HPDE6-E6E7 (cell line): ENCODE results near the gene INO80B.
"Not testable (repeated sequence)": the region's sequence is repeated elsewhere in the genome, so short reads cannot be mapped to it uniquely, and the experiment has no call there.

Experiments
- DNase-seq: peaks from one replicate; pipeline ENCODE4 v3.0.0; 2011; ENCODE audit warnings: missing footprints; ENCODE audit errors: extremely low spot score

INO80B gene

DNA sequence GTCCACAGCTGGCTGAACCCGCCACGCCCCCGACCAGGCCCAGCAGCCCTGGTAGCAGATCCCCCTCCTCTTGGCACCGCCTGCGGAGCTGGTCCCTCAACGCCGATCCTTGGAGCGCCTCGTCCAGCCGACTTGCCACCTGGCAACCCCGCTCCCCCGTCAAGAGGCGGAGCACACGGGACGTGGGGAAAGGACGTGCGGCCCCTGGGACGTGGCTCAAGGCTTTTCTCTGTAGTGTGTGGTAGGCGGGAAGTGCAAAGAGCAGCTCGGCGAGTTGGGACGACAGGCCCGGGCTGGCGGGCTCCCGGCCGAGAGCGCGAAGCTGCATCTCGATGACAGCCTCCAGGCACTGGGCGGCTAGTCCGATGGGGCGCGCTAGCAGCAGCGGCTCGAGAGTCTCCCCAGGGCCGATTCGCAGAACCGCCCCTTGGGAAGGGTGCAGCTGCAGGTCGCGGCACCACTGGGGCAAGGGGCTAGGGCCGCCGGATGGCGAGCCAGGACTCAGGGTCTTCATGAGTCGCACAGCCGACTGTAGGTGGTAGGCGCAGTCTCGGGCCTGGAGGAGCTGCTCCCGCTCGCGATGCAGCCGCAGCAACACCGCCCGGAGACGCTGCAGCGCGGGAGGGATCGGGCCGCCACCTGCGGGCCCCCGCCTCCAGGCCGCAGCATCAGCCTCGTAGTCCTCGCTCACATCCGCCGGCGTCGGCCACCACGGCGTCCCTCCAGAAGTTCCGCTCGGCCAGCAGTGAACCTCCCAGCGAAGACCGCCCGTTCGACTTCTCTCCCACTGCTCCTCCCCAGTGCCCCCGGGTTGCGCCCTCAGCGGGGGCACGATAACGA, 27.3 kb downstream of the INO80B start:
- no peak for DNase-seq

DNA sequence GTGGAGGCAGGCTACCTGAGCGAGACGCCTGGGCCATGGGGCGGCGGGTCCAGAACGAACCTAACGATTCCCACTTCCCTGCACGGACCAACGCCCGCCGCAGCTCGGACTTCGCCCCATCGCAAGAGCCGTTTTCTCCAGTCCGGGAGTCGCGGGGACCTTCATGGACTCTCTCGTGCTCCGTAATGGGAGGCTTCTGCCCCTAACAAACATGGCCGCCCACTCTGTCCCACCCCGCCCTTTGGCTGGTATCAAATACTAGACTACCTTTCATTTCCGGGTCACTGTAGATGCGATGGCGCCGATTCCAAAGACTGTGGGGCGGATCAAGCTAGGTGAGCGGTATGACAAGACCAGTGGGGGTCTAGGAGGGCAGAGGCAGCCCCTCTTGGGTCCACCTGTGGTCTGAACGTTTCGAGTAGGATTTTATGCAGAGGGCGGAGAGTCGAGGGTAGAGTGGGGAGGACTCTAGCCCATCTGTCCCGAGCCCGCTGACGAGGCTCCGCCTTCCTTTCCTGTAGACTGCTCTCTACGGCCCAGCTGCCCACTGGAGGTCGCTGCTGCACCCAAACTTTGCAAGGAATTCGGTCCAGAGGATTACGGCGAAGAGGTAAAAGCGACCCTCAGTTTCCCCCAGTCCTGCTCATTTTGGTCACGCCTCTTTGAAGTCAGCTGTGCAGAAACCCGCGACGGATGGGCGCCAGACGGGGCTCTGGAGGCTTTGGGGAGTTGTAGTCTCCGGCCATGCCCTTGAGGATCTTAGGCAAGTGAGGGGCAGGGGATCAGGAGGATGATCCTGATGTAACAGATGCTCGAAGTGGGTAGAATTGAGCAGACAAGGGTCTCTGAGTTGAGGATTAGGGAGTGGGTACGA, 28.2 kb downstream of the INO80B start, which contains the start of the genes CCDC142 and TTC31:
Gene CCDC142 (minus strand): TSS at position 198 of the 874 bp plus-strand sequence. CDS start 161 bp downstream, at position 37.
Gene TTC31 (plus strand): TSS at position 281 of the 874 bp plus-strand sequence. CDS start 15 bp downstream, at position 296.
- DNase-seq: peak; percentile 88

GRCh38 chr2:74483675-74484164, 28.8 kb downstream of the INO80B start:
- not testable (repeated sequence) for DNase-seq

DNA sequence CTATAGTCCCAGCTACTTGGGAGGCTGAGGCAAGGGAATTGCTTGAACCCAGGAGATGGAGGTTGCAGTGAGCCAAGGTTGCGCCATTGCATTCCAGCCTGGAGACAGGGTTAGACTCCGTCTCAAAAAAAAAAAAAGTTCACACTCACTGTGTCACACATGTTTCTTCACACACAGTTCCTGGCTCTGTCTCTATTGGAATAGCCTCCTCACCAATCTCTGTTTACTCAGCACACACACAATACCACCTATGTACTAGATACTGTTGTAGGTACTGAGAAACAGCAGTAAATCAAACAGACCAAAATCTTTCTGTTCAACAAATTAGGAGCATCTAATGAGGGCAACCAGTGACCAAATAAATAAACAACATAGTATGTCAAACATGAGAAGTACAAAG, 31.3 kb downstream of the INO80B start:
- no peak for DNase-seq

DNA sequence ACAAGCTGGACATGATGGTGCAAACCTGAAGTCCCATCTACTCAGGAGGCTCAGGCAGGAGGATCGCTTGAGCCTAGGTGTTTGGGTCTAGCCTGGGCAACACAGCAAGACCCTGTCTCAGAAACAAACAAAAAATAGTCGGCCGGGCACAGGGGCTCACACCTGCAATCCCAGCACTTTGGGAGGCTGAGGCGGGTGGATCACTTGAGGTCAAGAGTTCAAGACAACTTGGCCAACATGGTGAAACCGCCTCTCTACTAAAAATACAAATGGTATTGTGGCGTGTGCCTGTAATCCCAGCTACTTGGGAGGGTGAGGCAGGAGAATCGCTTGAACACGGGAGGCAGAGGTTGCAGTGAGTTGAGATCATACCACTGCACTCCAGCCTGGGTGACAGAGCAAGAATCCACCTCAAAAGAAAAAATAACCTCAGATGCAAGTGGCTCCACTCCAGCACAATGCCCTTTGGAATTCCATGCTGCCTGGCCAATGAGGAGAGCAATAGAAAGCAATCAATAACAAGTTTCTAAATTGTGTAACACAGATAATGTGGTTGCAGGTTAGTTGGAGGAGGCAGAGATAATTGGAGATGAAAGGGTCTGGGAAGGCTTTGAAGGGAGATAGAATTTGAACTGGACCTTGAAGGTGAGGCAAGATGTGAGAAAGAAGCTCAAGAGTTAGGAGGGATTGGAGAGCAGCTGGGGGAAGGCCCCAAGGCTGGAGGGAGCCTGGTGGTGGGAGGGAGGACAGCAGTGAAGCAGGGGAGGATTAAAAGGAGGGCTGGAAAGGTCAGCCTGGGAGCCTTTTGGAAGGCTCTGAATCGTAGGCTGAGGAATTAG, 34.0 kb downstream of the INO80B start:
- DNase-seq: no peak

- no peak for DNase-seq
These were observed 35.0 kb downstream of the INO80B start for GRCh38 chr2:74489906-74490305.

DNA sequence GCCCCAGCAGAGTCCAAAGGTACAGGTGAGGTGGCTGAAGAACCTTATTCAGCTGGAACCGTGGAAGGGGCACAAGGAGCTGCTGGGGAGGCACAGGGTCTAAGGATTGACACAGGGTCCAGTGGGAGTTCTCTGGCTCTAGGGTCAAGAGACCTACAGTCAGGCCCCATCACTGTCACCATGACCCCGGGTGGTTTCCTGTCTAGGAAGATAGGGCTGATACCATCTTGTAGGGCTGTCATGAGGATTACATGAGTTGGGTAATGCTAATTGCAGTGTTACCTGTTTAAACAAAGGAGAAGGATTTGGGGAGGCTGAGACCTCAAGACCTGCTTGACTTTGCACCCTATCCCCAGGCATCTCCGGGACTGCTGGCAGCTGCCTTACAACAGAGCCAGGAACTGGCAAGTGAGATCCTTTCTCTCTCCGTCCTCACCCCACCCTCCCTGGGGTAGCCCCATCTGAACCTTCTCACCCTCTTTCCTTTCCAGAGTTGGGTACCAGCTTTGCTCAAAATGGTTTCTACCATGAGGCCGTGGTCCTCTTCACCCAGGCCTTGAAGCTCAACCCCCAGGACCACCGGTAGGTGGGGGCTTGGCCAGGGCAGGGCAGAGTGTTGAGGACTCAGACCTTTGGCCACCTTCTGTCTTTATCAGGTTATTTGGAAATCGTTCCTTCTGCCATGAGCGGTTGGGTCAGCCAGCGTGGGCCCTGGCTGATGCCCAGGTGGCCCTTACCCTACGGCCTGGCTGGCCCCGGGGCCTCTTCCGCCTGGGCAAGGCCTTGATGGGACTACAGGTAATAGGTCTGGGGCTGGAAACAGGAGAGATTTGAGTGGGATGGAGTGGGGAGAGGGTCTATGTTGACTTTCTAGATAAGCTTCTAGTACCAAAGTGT, 37.0 kb downstream of the INO80B start:
- no peak for DNase-seq

GRCh38 chr2:74493546-74493945, 38.7 kb downstream of the INO80B start:
- no peak for DNase-seq

DNA sequence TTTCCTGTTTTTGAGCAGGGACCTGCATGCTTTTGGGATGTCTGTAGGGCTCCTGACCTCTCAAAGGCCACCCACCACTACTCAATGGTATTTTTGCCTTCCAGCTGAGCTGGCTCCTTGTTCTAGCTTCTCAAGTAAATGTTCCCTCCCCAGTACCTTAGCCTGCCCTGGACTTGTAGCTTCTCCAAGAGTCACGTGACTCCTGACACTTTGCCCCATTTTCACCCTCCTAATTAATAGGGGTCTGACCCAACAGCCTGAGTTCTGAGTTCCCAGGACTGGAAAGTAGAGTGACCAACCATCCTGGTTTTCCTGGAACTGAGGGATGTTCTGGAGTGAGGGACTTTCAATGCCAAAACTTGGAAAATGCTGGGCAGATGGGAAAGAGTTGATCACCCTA, 40.6 kb downstream of the INO80B start:
- no peak for DNase-seq

DNA sequence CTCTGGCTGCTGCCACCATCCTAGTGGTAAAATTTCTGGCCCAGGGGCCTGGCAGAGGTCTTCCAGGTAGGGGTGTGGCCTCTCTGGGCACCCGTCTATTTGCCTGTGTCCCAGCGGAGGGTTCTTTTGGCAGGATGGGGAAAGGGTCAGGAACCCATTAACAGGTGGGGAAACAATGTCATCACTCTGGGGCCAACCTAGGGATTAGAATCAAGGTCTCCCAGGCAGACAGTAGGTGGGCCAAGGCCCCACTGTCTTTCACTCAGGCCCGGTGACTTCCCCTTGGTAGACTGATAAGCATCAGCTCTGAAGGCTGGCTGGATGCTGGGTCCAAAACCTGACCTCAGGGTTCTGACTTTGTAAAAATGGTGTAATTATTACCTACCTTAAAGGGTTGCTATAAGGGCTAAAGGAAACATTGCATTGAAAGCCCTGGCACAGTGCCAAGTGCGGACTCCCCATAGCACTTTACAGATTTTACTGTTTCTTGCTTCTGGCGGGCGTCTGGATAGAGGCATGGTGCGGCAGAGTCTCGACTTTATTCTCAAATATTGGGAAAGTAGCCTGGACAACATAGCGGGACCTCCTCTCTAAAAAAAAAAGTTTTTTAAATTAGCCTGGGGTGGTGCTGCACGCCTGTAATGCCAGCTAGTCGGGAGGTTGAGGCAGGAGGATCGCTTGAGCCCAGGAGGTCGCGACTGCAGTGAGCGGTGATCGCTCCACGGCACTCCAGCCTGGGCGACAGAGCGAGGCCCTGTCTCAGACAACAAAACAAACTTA, 42.3 kb downstream of the INO80B start:
- no peak for DNase-seq

GRCh38 chr2:74497777-74498499, 43.1 kb downstream of the INO80B start:
- no peak for DNase-seq

DNA sequence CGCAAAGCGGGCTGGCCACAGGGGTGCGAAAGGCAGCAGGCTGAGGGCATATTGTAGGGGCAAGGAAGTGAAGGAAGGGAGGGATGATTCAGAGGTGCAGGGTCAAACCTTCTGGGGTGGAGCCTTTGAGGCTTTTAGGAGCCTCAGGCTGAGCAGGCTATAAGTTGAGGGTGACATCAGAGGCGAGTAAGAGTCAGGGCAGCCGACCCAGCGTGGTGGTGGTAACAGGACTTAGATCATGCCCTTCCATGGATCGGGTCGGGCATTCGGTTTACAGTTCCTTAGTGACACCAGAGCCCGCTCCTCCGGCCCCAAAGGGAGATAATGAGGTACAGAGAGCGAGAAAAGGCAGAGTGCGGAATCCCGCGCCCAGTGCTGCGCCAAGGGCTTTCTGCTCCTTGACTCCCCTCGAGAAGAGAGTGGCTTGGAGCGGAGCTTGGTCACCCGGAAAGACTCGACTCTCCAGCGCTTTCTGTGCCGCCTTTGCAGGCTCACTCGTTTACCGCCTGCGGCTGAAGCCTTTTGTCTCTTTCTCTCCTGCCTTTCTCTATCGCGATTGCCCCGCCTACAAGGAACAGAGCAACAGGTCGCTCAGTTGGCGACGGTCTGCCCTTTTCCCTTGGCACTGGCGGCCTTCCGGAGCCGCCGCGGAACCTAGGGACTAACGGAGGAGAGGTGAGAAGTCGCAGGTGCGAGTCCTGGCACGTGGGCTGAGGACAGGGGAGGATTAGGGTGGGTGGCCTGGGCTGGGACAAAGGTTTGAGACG, 43.8 kb downstream of the INO80B start:
- DNase-seq: no peak

- DNase-seq: no peak
These were observed 44.5 kb downstream of the INO80B start, which contains the start of gene LBX2 for GRCh38 chr2:74499267-74499939. LBX2 (minus strand) TSS chr2:74499603; CDS start chr2:74499537, 66 bp downstream.

DNA sequence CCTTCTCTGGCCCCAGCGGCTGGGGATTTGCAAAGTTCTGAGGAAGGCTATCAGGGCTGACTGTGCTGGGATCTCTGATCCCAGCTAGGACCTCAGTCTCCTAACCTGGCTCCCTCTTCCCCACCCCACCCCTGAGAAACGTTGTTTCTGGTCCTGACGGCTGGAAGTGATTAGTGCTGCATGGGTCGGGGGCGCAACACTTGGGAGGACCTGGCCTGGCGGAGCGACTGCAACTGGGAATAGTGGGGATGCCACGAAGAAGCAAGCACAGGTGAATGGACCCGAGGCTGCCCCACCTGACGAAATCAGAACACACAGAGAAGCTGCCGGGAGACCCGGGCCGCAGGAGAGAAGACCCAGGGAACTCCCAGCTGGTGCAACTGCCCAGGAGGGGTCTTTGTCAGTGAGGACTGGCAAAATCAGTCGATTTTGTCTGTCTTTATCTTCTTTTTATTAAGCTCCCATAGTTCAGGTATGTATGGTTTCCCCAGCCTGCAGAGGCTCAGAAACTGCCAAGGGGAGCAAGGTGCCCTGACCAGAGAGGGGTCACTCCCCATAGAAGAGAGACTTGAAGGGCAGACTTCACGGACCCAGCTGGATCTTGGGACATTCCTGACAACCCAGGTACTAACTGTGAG, 45.2 kb downstream of the INO80B start:
- no peak for DNase-seq

DNA sequence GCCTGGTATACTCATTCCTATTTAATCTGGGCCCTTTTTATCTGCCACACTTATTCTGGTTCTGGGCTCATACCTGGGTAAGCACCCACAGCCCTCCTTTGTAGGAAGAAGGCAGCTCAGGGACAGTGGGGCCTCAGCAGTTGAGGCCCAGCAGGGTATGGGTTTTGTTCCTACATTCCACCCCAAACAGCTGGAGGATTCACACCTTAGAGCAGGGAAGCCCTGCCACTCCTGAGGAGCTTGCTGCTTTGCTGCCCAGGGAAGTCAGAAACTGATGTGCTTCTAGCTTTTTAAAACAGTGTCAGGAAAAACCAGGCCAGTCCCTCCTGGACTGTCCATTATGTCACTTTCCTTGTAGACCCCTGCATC, 45.7 kb downstream of the INO80B start:
- DNase-seq: no peak

- no peak for DNase-seq
These were observed 46.6 kb downstream of the INO80B start for GRCh38 chr2:74501335-74502071.
